Duodenal mucosa (tissue), 2 donors: ENCODE data around the gene BAIAP3.
"Not testable (repeated sequence)": the region's sequence is repeated elsewhere in the genome, so short reads cannot be mapped to it uniquely, and the experiment has no call there.

Source experiments
- H3K27ac ChIP-seq: one replicate; pipeline ENCODE4 v1.7.0; 2013; ENCODE audit warnings: low read depth, low read length
- H3K27me3 ChIP-seq, 2 donors: one replicate each; pipeline ENCODE4 v1.7.0; 2013; ENCODE audit warnings: low read length in 2 of 2, control low read depth in 1 of 2; ENCODE audit not compliant: insufficient read depth in 2 of 2, control insufficient read depth in 1 of 2
- H3K36me3 ChIP-seq, 2 donors: one replicate each; pipeline ENCODE4 v1.7.0; 2013; ENCODE audit warnings: low read length in 2 of 2, control low read depth in 1 of 2; ENCODE audit not compliant: insufficient read depth in 2 of 2, control insufficient read depth in 1 of 2
- H3K4me1 ChIP-seq, 2 donors: one replicate each; pipeline ENCODE4 v1.7.0; 2013; ENCODE audit warnings: low read length in 2 of 2, control low read depth in 1 of 2; ENCODE audit not compliant: insufficient read depth in 2 of 2, control insufficient read depth in 1 of 2
- H3K4me3 ChIP-seq, 2 donors: one replicate each; pipeline ENCODE4 v1.7.0; 2013; ENCODE audit warnings: low read length in 2 of 2, low read depth in 1 of 2
- H3K9ac ChIP-seq, 2 donors: one replicate each; pipeline ENCODE4 v1.7.0; 2013; ENCODE audit warnings: low read length in 2 of 2, low read depth in 1 of 2
- H3K9me3 ChIP-seq, 2 donors: one replicate each; pipeline ENCODE4 v1.7.0; 2013; ENCODE audit warnings: low read length in 2 of 2, control low read depth in 1 of 2; ENCODE audit not compliant: control insufficient read depth in 1 of 2

Gene BAIAP3

GRCh38 chr16:1324286-1324826 is 9.1 kb upstream of the BAIAP3 start:
- Histone ChIP-seq H3K4me3 (no peak overlapping the region), H3K36me3 (peaks cover 27 to 49% of the 10 kb centered on the region in 2 donors), H3K4me1 (no peaks in the 10 kb centered on the region), H3K27ac (no peak overlapping the region), H3K9me3 (no peaks in the 10 kb centered on the region), H3K27me3 (no peaks in the 10 kb centered on the region), H3K9ac (no peak overlapping the region)

DNA sequence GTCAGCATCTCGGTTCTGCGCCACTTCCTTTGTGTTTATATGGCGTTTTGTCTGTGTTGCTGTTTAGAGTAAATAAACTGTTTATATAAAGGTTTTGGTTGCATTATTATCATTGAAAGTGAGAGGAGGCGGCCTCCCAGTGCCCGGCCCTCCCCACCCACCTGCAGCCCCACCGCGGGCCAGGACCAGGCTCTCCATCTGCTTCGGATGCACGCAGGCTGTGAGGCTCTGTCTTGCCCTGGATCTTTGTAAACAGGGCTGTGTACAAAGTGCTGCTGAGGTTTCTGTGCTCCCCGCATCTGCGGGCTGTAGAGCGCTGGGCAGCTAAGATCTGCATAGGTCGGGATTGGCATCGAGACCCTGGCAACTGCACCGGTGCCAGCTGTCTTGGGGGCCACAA is 8.2 kb upstream of the BAIAP3 start:
- no peaks in the 10 kb centered on the region for H3K4me1 ChIP-seq
- H3K27ac ChIP-seq = no peak overlapping the region
- H3K9me3 ChIP-seq = peaks cover 0 to 1% of the 10 kb centered on the region in 2 donors
- H3K4me3 ChIP-seq = no peak overlapping the region
- H3K36me3 ChIP-seq = peaks cover 18 to 40% of the 10 kb centered on the region in 2 donors
- no peaks in the 10 kb centered on the region for H3K27me3 ChIP-seq
- no peak overlapping the region for H3K9ac ChIP-seq

- Histone ChIP-seq H3K36me3 (peaks cover 13 to 34% of the 10 kb centered on the region in 2 donors), H3K9ac (no peak overlapping the region), H3K27me3 (no peaks in the 10 kb centered on the region), H3K9me3 (peaks cover 2 to 4% of the 10 kb centered on the region in 2 donors), H3K27ac (no peak overlapping the region), H3K4me3 (no peak overlapping the region), H3K4me1 (no peaks in the 10 kb centered on the region)
These were observed 7.6 kb upstream of the BAIAP3 start for GRCh38 chr16:1325673-1326371.

DNA sequence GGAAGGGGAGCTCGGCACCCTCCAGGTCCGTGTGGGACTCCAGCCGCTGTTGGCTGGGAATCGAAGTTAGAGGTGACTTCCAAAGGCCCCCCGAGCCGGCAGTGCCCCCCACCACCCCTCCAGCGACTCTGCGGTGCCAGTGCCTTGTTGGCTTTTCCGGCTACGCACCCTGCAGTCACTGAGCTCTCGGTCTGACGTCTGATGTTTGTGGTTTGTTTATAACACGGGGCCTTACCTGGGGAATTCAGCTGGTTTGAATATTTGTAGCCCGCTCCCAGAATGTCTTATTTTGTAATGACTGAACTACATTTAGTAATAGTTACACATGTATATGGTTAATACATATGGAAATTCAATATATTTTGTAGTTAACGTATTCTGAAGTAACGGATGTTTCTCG is 7.1 kb upstream of the BAIAP3 start:
- Histone ChIP-seq H3K27me3 (peaks cover 2 to 3% of the 10 kb centered on the region in 2 donors), H3K9ac (no peak overlapping the region), H3K9me3 (peaks cover 2 to 4% of the 10 kb centered on the region in 2 donors), H3K4me3 (no peak overlapping the region), H3K36me3 (peaks cover 9 to 29% of the 10 kb centered on the region in 2 donors), H3K27ac (no peak overlapping the region), H3K4me1 (peaks cover 3 to 5% of the 10 kb centered on the region in 2 donors)

- peaks cover 9 to 12% of the 10 kb centered on the region in 2 donors for H3K4me1 ChIP-seq
- H3K27me3 ChIP-seq = peaks cover 9% of the 10 kb centered on the region in 2 donors
- H3K4me3 ChIP-seq = no peak overlapping the region
- H3K27ac ChIP-seq = no peak overlapping the region
- H3K9me3 ChIP-seq = peaks cover 2 to 4% of the 10 kb centered on the region in 2 donors
- no peak overlapping the region for H3K9ac ChIP-seq
- peaks cover 5 to 24% of the 10 kb centered on the region in 2 donors for H3K36me3 ChIP-seq
These were observed 6.4 kb upstream of the BAIAP3 start for GRCh38 chr16:1326946-1327618.

GRCh38 chr16:1327619-1327947 is 5.9 kb upstream of the BAIAP3 start:
- peaks cover 10 to 17% of the 10 kb centered on the region in 2 donors for H3K4me1 ChIP-seq
- H3K27ac ChIP-seq = no peak overlapping the region
- no peak overlapping the region for H3K4me3 ChIP-seq
- no peak overlapping the region for H3K9ac ChIP-seq
- peaks cover 14% of the 10 kb centered on the region in 2 donors for H3K27me3 ChIP-seq
- H3K9me3 ChIP-seq = peaks cover 2 to 4% of the 10 kb centered on the region in 2 donors
- H3K36me3 ChIP-seq = peaks cover 5 to 24% of the 10 kb centered on the region in 2 donors

DNA sequence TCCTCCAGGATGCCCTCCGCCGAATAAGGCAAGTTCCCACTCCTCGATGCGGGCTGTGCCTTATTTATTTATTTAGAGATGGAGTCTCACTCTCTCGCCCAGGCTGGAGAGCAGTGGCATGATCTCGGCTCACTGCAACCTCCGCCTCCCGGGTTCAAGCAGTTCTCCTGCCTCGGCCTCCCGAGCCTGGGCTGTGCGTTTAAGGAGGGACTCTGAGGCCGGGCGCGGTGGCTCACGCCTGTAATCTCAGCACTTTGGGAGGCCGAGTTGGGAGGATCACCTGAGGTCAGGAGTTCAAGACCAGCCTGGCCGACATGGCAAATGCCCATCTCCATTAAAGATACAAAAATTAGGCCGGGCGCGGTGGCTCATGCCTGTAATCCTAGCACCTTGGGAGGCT is 5.3 kb upstream of the BAIAP3 start:
- Histone ChIP-seq H3K36me3 (peaks cover 5 to 22% of the 10 kb centered on the region in 2 donors), H3K27me3 (peaks cover 16 to 20% of the 10 kb centered on the region in 2 donors), H3K4me1 (peaks cover 10 to 17% of the 10 kb centered on the region in 2 donors)
- H3K9me3 ChIP-seq, H3K27ac ChIP-seq, H3K4me3 ChIP-seq, H3K9ac ChIP-seq: not testable (repeated sequence)

DNA sequence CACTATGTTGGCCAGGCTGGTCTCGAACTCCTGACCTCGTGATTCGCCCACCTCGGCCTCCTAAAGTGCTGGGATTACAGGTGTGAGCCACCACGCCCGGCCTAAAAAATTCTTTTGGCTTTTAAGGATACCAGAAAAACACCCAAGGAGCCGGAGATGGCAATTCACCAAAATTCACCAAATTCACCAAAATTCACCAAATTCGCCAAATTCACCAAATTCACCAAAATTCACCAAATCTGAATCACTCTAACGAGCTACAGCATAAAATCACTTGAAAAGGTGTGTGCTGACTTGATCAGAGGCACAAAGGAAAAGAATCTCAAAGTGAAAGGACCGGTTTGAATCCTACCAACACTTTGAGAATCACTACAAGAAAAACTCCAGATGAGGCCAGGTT is 4.5 kb upstream of the BAIAP3 start:
- Histone ChIP-seq H3K4me1 (peaks cover 10 to 17% of the 10 kb centered on the region in 2 donors), H3K36me3 (peaks cover 3 to 14% of the 10 kb centered on the region in 2 donors), H3K27me3 (peaks cover 18 to 23% of the 10 kb centered on the region in 2 donors)
- H3K9me3 ChIP-seq, H3K9ac ChIP-seq, H3K4me3 ChIP-seq, H3K27ac ChIP-seq: not testable (repeated sequence)

DNA sequence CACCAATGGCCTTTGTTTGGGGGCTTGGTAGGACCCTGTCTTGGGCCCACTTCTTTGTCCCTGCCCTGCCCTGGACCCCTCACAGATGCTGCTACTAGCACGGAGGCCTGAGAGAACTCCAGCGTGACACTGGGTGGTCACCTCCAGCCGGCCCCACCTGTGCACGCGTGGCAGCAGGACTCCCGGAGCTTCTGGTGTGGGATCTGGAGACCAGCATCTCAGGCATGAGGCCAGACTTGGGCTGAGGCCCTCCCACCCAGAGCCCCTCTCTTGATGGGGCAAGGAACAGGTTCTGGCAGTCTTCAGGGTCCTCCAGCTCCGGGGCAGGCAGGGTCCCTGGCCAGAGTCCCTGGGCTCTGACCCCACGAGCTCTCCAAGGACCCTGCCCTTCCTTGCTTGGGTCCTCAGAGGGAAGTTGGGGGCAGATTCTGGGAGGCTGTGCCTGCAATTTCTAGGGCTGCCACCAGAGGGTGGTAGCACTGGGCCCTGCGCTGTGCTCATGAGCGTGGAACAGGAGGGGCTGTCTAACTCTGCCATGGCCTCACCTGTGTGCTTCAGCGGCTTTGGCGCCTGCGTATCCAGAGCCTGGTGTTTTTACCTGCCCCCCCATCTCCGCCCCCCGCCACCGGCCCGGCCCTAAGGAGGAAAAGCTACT is 3.1 kb upstream of the BAIAP3 start:
- peaks cover 32 to 34% of the 10 kb centered on the region in 2 donors for H3K27me3 ChIP-seq
- no peak overlapping the region for H3K4me3 ChIP-seq
- H3K27ac ChIP-seq = no peak overlapping the region
- peaks cover 2 to 4% of the 10 kb centered on the region in 2 donors for H3K9me3 ChIP-seq
- H3K9ac ChIP-seq = no peak overlapping the region
- H3K4me1 ChIP-seq = peaks cover 10 to 17% of the 10 kb centered on the region in 2 donors
- H3K36me3 ChIP-seq = no peaks in the 10 kb centered on the region
